Transverse colon (tissue), 4 donors: ENCODE results near the gene ASTL. TPM values are rescaled to one million over a fixed set of nuclear protein-coding genes. Genes with fewer than 3 reads are reported as not detected.

Source experiments
- DNase-seq: peaks from one replicate; pipeline ENCODE4 v3.0.0-alpha.2; 2019
- H3K27ac ChIP-seq, 4 donors: fragments of 200-600 bp; sonication (generic); 2 replicates each; pipeline ENCODE4 v1.5.1; 2016 to 2018; ENCODE audit warnings: inconsistent platforms in 4 of 4
- H3K27me3 ChIP-seq: fragments of 200-600 bp; sonication (generic); 2 replicates; pipeline ENCODE4 v1.5.1; 2017; ENCODE audit warnings: inconsistent platforms
- H3K36me3 ChIP-seq, 4 donors: fragments of 200-600 bp; sonication (generic); 2 replicates each; pipeline ENCODE4 v1.5.1; 2017 to 2019; ENCODE audit warnings: inconsistent platforms in 4 of 4
- H3K4me1 ChIP-seq, 4 donors: fragments of 200-600 bp; sonication (generic); 2 replicates each; pipeline ENCODE4 v1.5.1; 2017 to 2020; ENCODE audit warnings: inconsistent platforms in 4 of 4
- H3K4me3 ChIP-seq, 4 donors: fragments of 200-600 bp; sonication (generic); 1 replicate in 1 of 4; 2 replicates in 3 of 4; pipeline versions ENCODE4 v1.5.1 to v1.6.1; 2017 to 2019; ENCODE audit warnings: inconsistent platforms in 4 of 4
- H3K9me3 ChIP-seq, 2 donors: fragments of 200-600 bp; sonication (generic); 2 replicates each; pipeline ENCODE4 v1.5.1; 2017 to 2019; ENCODE audit warnings: inconsistent platforms in 2 of 2
- CTCF ChIP-seq, 5 experiments: fragments of 200-600 bp in 3 of 5; fragments of 450-650 bp in 2 of 5; sonication (generic) in 3 of 5; IDR thresholded peaks; 1 replicate in 2 of 5; 2 replicates in 3 of 5; pipeline ENCODE4 v1.5.1; 2016 to 2017; ENCODE audit warnings: antibody characterized with exemption in 5 of 5, inconsistent platforms in 3 of 5, mild to moderate bottlenecking in 2 of 5, moderate library complexity in 1 of 5
- EP300 ChIP-seq: sonication (generic); formaldehyde crosslinking; IDR thresholded peaks from one replicate; pipeline ENCODE4 v1.6.1; 2017; ENCODE audit warnings: antibody characterized with exemption, low read depth
- POLR2A ChIP-seq: fragments of 450-650 bp; IDR thresholded peaks from one replicate; pipeline ENCODE4 v1.6.1; 2016; ENCODE audit warnings: antibody characterized with exemption, mild to moderate bottlenecking, moderate library complexity
- POLR2AphosphoS5 ChIP-seq, 3 donors: sonication (generic); formaldehyde crosslinking; IDR thresholded peaks; one replicate each; pipeline ENCODE4 v1.6.1; 2016; ENCODE audit warnings: antibody characterized with exemption in 3 of 3
- WGBS, 2 donors: methylation state at CpG; one replicate each; pipeline ENCODE4 v1.1.5; 2018; ENCODE audit warnings: low coverage in 1 of 2; 5-methylcytosine and 5-hydroxymethylcytosine counted together
- in situ Hi-C, 4 donors: fragments of 200-750 bp; cut with MboI; loops; one replicate each; pipeline versions ENCODE4 v1.15.0 to v1.15.1; 2017; ENCODE audit warnings: low sequenced_read_pairs in 3 of 4, low pct_ligation_motif_present in 1 of 4, low pct_unique_long_range_greater_than_20kb in 1 of 4
- intact Hi-C: fragments of 100-400 bp; cut with DNase I; formaldehyde crosslinking; loops from one replicate; pipeline ENCODE4 v1.15.1; 2023; ENCODE audit warnings: low total_unique reads
- total RNA-seq, 4 donors: library from RNA; depleted of rRNA; stranded (reverse); fragments of >200 nt; gene quantifications; one replicate each; pipeline ENCODE4 v1.1.0, GENCODE V29; 2016

Gene ASTL
- total RNA-seq, 4 donors from 2014 or later = 0.95 TPM; not detected in 3

GRCh38 chr2:96115631-96116423, 22.5 kb downstream of the ASTL start:
- in situ Hi-C loops = loop anchor here in 3 of 4 donors (25.0 kb wide), 1 partner anchor 104 kb away; no protein-coding TSS in a partner anchor

GRCh38 chr2:96114903-96115581, 23.3 kb downstream of the ASTL start:
- whole genome bisulfite sequencing, 2 donors = 92 to 98% methylated on average over 9 to 22 of the region's 24 CpGs
- Histone ChIP-seq H3K4me3 (no peak overlapping the region), H3K4me1 (peaks cover 0 to 16% (median 12%) of the 10 kb centered on the region in 4 donors), H3K27ac (no peak overlapping the region), H3K27me3 (peaks cover 34% of the 10 kb centered on the region), H3K36me3 (no peaks in the 10 kb centered on the region), H3K9me3 (no peaks in the 10 kb centered on the region)
- no peak for TF ChIP-seq POLR2AphosphoS5 (IDR thresholded peaks at IDR 0.05)
- in situ Hi-C loops (loop anchor here in 3 of 4 donors (25.0 kb wide), 1 partner anchor 103 kb away; no protein-coding TSS in a partner anchor), intact Hi-C loops (no loop called here)
- no peak for DNase-seq

More at GRCh38 chr2:96115631-96116423, 22.5 kb downstream of the ASTL start:
- intact Hi-C loops = loop anchor here (2.0 kb wide), 1 partner anchor 123 kb away; no protein-coding TSS in a partner anchor
- Histone ChIP-seq H3K4me1 (peaks cover 0 to 16% (median 12%) of the 10 kb centered on the region in 4 donors), H3K27ac (peak overlapping the region in 1 of 4 donors; percentile 74), H3K4me3 (peak overlapping the region in 3 of 4 donors; percentile 56 to 67 (median 61)), H3K9me3 (no peaks in the 10 kb centered on the region), H3K36me3 (no peaks in the 10 kb centered on the region), H3K27me3 (peaks cover 41% of the 10 kb centered on the region)
- no peak for DNase-seq
- TF ChIP-seq POLR2AphosphoS5 (IDR thresholded peaks at IDR 0.05) (no peak), EP300 (no peak), CTCF (IDR thresholded peaks at IDR 0.05) (no peak), POLR2A (no peak)
- WGBS, 2 donors = 69 to 80% methylated on average over 4 to 72 of the region's 77 CpGs

- no peaks in the 10 kb centered on the region for H3K36me3 ChIP-seq
- no peaks in the 10 kb centered on the region for H3K9me3 ChIP-seq
- H3K27ac ChIP-seq = no peak overlapping the region
- TF ChIP-seq EP300 (no peak), POLR2AphosphoS5 (IDR thresholded peaks at IDR 0.05) (no peak), CTCF (IDR thresholded peaks at IDR 0.05) (no peak), POLR2A (no peak)
- intact Hi-C loops (no loop called here), in situ Hi-C loops (loop anchor here in 3 of 4 donors (25.0 kb wide), 1 partner anchor 102 kb away; no protein-coding TSS in a partner anchor)
- WGBS, 2 donors = 92% methylated on average over 13 of the region's 13 CpGs; no CpG with 5 or more reads in 1 of the 2 donors
- peaks cover 0 to 16% (median 12%) of the 10 kb centered on the region in 4 donors for H3K4me1 ChIP-seq
- DNase-seq = no peak
- no peak overlapping the region for H3K4me3 ChIP-seq
- H3K27me3 ChIP-seq = peaks cover 31% of the 10 kb centered on the region
Measured at GRCh38 chr2:96114546-96114902, 23.8 kb downstream of the ASTL start.

- intact Hi-C loops = no loop called here
- no peak for TF ChIP-seq CTCF (IDR thresholded peaks at IDR 0.05)
- TF ChIP-seq POLR2AphosphoS5 (IDR thresholded peaks at IDR 0.05) = no peak
- TF ChIP-seq POLR2A = no peak
- no peak for TF ChIP-seq EP300
Measured at GRCh38 chr2:96113951-96114350, 24.4 kb downstream of the ASTL start.

More at GRCh38 chr2:96113951-96114350, 24.4 kb downstream of the ASTL start:
- in situ Hi-C loops = loop anchor here in 3 of 4 donors (25.0 kb wide), 1 partner anchor 102 kb away; no protein-coding TSS in a partner anchor
- Histone ChIP-seq H3K27me3 (peaks cover 31% of the 10 kb centered on the region), H3K36me3 (no peaks in the 10 kb centered on the region), H3K9me3 (no peaks in the 10 kb centered on the region), H3K4me1 (peaks cover 0 to 16% (median 13%) of the 10 kb centered on the region in 4 donors), H3K4me3 (no peak overlapping the region), H3K27ac (no peak overlapping the region)
- WGBS, 2 donors = 90 to 100% methylated on average over 1 to 17 of the region's 17 CpGs
- DNase-seq = no peak
